HepG2 (cell line): ENCODE measurements around the gene FAHD1. TPM values are rescaled to one million over a fixed set of nuclear protein-coding genes. Genes with fewer than 3 reads are reported as not detected.
A peak's percentile ranks its signal among the peaks of the same experiment; 100 is the strongest.

Experiments used
- CTCF ChIP-seq: sonication (generic); formaldehyde crosslinking; IDR thresholded peaks from 2 replicates; pipeline ENCODE4 v1.5.0; 2020; ENCODE audit warnings: mild to moderate bottlenecking, missing genetic modification reagents, moderate library complexity
- DR1 ChIP-seq: sonication (generic); formaldehyde crosslinking; IDR thresholded peaks from 2 replicates; pipeline ENCODE4 v1.8.0; 2021; ENCODE audit warnings: mild to moderate bottlenecking, missing genetic modification reagents, inconsistent platforms
- HOMEZ ChIP-seq: IDR thresholded peaks from 2 replicates; pipeline ENCODE4 v1.6.1; 2016; ENCODE audit warnings: low read depth
- IRF2 ChIP-seq: IDR thresholded peaks from 2 replicates; pipeline ENCODE4 v1.6.1; 2018; ENCODE audit warnings: missing genetic modification reagents, missing compliant biosample characterization
- IRX3 ChIP-seq: sonication (generic); formaldehyde crosslinking; IDR thresholded peaks from 2 replicates; pipeline ENCODE4 v1.8.1; 2023; ENCODE audit warnings: mild to moderate bottlenecking, low read depth, missing genetic modification reagents, borderline replicate concordance
- MXD1 ChIP-seq: sonication (generic); formaldehyde crosslinking; IDR thresholded peaks from 2 replicates; pipeline ENCODE4 v1.4.0; 2020; ENCODE audit warnings: mild to moderate bottlenecking, missing genetic modification reagents
- POLR2A ChIP-seq, 2 experiments: IDR thresholded peaks; 2 replicates each; pipeline ENCODE4 v1.6.1; 2011; ENCODE audit warnings: low read depth in 2 of 2, low read length in 2 of 2, mild to moderate bottlenecking in 1 of 2, moderate library complexity in 1 of 2; ENCODE audit not compliant: insufficient read depth in 1 of 2
- RAD51 ChIP-seq: fragments of 450-650 bp; IDR thresholded peaks from 2 replicates; pipeline ENCODE4 v1.6.1; 2016; ENCODE audit warnings: borderline replicate concordance
- RNF219 ChIP-seq: sonication (generic); formaldehyde crosslinking; IDR thresholded peaks from 2 replicates; pipeline ENCODE4 v1.5.0; 2020; ENCODE audit warnings: mild to moderate bottlenecking, missing genetic modification reagents
- TAF15 ChIP-seq: fragments of 200-400 bp; formaldehyde crosslinking; IDR thresholded peaks from one replicate; pipeline ENCODE4 v1.6.1; 2018; ENCODE audit warnings: mild to moderate bottlenecking, low read depth, low read length; ENCODE audit not compliant: poor library complexity, severe bottlenecking
- ZNF124 ChIP-seq: sonication (generic); formaldehyde crosslinking; IDR thresholded peaks from 2 replicates; pipeline ENCODE4 v1.4.0; 2020; ENCODE audit warnings: missing genetic modification reagents
- ZNF232 ChIP-seq: sonication (generic); formaldehyde crosslinking; IDR thresholded peaks from 2 replicates; pipeline ENCODE4 v1.4.0; 2020; ENCODE audit warnings: missing genetic modification reagents, borderline replicate concordance
- ZNF33B ChIP-seq: sonication (generic); formaldehyde crosslinking; IDR thresholded peaks from 2 replicates; pipeline ENCODE4 v1.5.1; 2020; ENCODE audit warnings: mild to moderate bottlenecking, missing genetic modification reagents
- ZNF580 ChIP-seq: IDR thresholded peaks from 2 replicates; pipeline ENCODE4 v1.6.1; 2016; ENCODE audit warnings: low read depth, borderline replicate concordance
- polyA plus RNA-seq, 8 experiments: library from polyadenylated mRNA; depleted of rRNA in 3 of 8; stranded (reverse) in 7 of 8; unstranded in 1 of 8; fragments of >200 nt; fragmentation: Illumina TruSeq in 4 of 8; extraction: Trizol in 4 of 8; gene quantifications; 2 replicates each; pipeline versions ENCODE4 v1.2.1 to v1.2.3, GENCODE V29; 2011 to 2016; ENCODE audit warnings: low read depth in 4 of 8, missing spikeins in 1 of 8, mixed read lengths in 1 of 8; ENCODE audit not compliant: insufficient read depth in 1 of 8
- total RNA-seq, 5 experiments: library from RNA; depleted of rRNA; stranded (reverse); fragments of >200 nt; fragmentation: Illumina TruSeq; extraction: Trizol; gene quantifications; 2 replicates each; pipeline ENCODE4 v1.2.3, GENCODE V29; 2016; ENCODE audit warnings: low read depth in 1 of 5
- TF ChIP-seq, protein P1 (sequence below): sonication (generic); formaldehyde crosslinking; IDR thresholded peaks from 2 replicates; pipeline ENCODE4 v1.8.1; 2023; ENCODE audit warnings: mild to moderate bottlenecking, inconsistent platforms, moderate library complexity, missing genetic modification reagents, borderline replicate concordance
- TF ChIP-seq, protein P2 (sequence below): sonication (generic); formaldehyde crosslinking; IDR thresholded peaks from 2 replicates; pipeline ENCODE4 v1.5.0; 2020; ENCODE audit warnings: missing genetic modification reagents, mild to moderate bottlenecking, borderline replicate concordance
- TF ChIP-seq, protein P3 (sequence below): sonication (generic); formaldehyde crosslinking; IDR thresholded peaks from 2 replicates; pipeline ENCODE4 v1.5.0; 2020; ENCODE audit warnings: missing genetic modification reagents

FAHD1 gene
- total and polyA plus RNA-seq, 2 of the 13 experiments (the other 11 are each of a cell fraction or from before 2014, with no cell fraction given) = 39.0 to 45.3 TPM

GRCh38 chr16:1794221-1794871 lies 32.7 kb upstream of the FAHD1 start (continued):
- TF ChIP-seq, protein P1, sequence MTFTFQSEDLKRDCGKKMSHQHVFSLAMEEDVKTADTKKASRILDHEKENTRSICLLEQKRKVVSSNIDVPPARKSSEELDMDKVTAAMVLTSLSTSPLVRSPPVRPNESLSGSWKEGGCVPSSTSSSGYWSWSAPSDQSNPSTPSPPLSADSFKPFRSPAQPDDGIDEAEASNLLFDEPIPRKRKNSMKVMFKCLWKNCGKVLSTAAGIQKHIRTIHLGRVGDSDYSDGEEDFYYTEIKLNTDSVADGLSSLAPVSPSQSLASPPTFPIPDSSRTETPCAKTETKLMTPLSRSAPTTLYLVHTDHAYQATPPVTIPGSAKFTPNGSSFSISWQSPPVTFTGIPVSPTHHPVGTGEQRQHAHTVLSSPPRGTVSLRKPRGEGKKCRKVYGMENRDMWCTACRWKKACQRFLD (CRISPR knock-in tag) = no peak
- TF ChIP-seq IRX3 (no peak), TAF15 (no peak), RAD51 (no peak), MXD1 (CRISPR knock-in tag) (peak; percentile 25; the same call in 1 of the 2 replicates), ZNF232 (CRISPR knock-in tag) (no peak), HOMEZ (CRISPR knock-in tag) (0 out of 2 replicates have a peak, but pooled peaks have one; percentile 39), ZNF33B (CRISPR knock-in tag) (no peak), POLR2A (IDR thresholded peaks at IDR 0.05; ENCODE audit: insufficient read depth in 1 of 2, low read depth in 2 of 2, low read length in 2 of 2) (peak in 1 of 2 experiments; percentile 61; a peak in 1 of 4 replicates), DR1 (CRISPR knock-in tag) (peak; percentile 69), RNF219 (CRISPR knock-in tag) (no peak), CTCF (CRISPR knock-in tag) (0 out of 2 replicates have a peak, but pooled peaks have one; percentile 26), ZNF580 (CRISPR knock-in tag) (0 out of 2 replicates have a peak, but pooled peaks have one; percentile 34), ZNF124 (no peak), IRF2 (no peak)
- TF ChIP-seq, protein P2, sequence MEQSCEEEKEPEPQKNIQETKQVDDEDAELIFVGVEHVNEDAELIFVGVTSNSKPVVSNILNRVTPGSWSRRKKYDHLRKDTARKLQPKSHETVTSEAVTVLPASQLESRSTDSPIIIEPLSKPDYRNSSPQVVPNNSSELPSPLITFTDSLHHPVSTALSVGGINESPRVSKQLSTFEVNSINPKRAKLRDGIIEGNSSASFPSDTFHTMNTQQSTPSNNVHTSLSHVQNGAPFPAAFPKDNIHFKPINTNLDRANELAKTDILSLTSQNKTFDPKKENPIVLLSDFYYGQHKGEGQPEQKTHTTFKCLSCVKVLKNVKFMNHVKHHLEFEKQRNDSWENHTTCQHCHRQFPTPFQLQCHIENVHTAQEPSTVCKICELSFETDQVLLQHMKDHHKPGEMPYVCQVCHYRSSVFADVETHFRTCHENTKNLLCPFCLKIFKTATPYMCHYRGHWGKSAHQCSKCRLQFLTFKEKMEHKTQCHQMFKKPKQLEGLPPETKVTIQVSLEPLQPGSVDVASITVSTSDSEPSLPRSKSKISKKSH (CRISPR knock-in tag) = no peak
- TF ChIP-seq, protein P3, sequence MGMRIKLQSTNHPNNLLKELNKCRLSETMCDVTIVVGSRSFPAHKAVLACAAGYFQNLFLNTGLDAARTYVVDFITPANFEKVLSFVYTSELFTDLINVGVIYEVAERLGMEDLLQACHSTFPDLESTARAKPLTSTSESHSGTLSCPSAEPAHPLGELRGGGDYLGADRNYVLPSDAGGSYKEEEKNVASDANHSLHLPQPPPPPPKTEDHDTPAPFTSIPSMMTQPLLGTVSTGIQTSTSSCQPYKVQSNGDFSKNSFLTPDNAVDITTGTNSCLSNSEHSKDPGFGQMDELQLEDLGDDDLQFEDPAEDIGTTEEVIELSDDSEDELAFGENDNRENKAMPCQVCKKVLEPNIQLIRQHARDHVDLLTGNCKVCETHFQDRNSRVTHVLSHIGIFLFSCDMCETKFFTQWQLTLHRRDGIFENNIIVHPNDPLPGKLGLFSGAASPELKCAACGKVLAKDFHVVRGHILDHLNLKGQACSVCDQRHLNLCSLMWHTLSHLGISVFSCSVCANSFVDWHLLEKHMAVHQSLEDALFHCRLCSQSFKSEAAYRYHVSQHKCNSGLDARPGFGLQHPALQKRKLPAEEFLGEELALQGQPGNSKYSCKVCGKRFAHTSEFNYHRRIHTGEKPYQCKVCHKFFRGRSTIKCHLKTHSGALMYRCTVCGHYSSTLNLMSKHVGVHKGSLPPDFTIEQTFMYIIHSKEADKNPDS (CRISPR knock-in tag) = no peak
